Transverse colon (tissue), 4 donors: Measurements from ENCODE around the gene HAND2.

Experiments
- EP300 ChIP-seq: sonication (generic); formaldehyde crosslinking; IDR thresholded peaks from one replicate; pipeline ENCODE4 v1.6.1; 2017; ENCODE audit warnings: antibody characterized with exemption, low read depth
- POLR2A ChIP-seq: fragments of 450-650 bp; IDR thresholded peaks from one replicate; pipeline ENCODE4 v1.6.1; 2016; ENCODE audit warnings: antibody characterized with exemption, mild to moderate bottlenecking, moderate library complexity
- POLR2AphosphoS5 ChIP-seq, 3 donors: sonication (generic); formaldehyde crosslinking; IDR thresholded peaks; one replicate each; pipeline ENCODE4 v1.6.1; 2016; ENCODE audit warnings: antibody characterized with exemption in 3 of 3
- TF ChIP-seq, protein P1 (sequence below), 5 experiments: fragments of 200-600 bp in 3 of 5; fragments of 450-650 bp in 2 of 5; sonication (generic) in 3 of 5; IDR thresholded peaks; 1 replicate in 2 of 5; 2 replicates in 3 of 5; pipeline ENCODE4 v1.5.1; 2016 to 2017; ENCODE audit warnings: antibody characterized with exemption in 5 of 5, inconsistent platforms in 3 of 5, mild to moderate bottlenecking in 2 of 5, moderate library complexity in 1 of 5

DNA sequence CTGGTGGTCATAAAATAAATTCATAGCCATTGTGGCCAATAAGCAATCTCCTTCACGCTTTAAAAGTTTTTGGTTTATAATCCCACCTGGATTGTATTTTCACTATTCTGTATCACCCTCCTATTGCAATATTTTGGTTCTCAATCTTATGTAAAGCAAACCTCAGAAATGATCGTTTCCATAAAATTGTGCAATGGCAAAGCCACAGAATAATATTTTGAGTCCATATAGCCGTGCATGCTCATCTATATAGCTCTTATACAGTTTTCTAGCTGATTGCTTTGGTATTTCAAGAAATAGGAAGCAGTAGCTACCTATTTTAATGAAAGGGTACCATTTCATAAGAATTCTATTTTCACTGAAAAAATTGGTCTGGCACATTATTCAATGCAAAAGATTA lies 10.0 kb upstream of the HAND2 start:
- TF ChIP-seq, protein P1, sequence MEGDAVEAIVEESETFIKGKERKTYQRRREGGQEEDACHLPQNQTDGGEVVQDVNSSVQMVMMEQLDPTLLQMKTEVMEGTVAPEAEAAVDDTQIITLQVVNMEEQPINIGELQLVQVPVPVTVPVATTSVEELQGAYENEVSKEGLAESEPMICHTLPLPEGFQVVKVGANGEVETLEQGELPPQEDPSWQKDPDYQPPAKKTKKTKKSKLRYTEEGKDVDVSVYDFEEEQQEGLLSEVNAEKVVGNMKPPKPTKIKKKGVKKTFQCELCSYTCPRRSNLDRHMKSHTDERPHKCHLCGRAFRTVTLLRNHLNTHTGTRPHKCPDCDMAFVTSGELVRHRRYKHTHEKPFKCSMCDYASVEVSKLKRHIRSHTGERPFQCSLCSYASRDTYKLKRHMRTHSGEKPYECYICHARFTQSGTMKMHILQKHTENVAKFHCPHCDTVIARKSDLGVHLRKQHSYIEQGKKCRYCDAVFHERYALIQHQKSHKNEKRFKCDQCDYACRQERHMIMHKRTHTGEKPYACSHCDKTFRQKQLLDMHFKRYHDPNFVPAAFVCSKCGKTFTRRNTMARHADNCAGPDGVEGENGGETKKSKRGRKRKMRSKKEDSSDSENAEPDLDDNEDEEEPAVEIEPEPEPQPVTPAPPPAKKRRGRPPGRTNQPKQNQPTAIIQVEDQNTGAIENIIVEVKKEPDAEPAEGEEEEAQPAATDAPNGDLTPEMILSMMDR (IDR thresholded peaks at IDR 0.05): no peak
- TF ChIP-seq POLR2A (no peak), POLR2AphosphoS5 (IDR thresholded peaks at IDR 0.05) (no peak), EP300 (no peak)
